OCI-LY7 (cell line): ENCODE data around the gene GHITM.

Source experiments
- CTCF ChIP-seq: fragments of 200-600 bp; sonication (generic); conservative IDR thresholded peaks from 2 replicates; pipeline ENCODE4 v1.5.1; 2014; ENCODE audit warnings: mild to moderate bottlenecking, antibody characterized with exemption, low read length, moderate library complexity, mixed read lengths
- EZH2phosphoT487 ChIP-seq: fragments of 200-600 bp; sonication (generic); IDR thresholded peaks from 2 replicates; pipeline ENCODE4 v1.6.1; 2018; ENCODE audit warnings: low read depth, borderline replicate concordance, mild to moderate bottlenecking, mixed run types, antibody characterized with exemption, low read length, moderate library complexity, mixed read lengths

- TF ChIP-seq CTCF (no peak), EZH2phosphoT487 (no peak)
Measured at GRCh38 chr10:84198206-84198915, 59.1 kb downstream of the GHITM start.
